Rectal smooth muscle tissue (tissue), 1 donor: ENCODE measurements around the gene BEST1.

Experiments
- H3K27ac ChIP-seq: one replicate; pipeline ENCODE4 v1.7.0; 2013; ENCODE audit warnings: low read depth, low read length, inconsistent platforms
- H3K27me3 ChIP-seq: one replicate; pipeline ENCODE4 v1.7.0; 2013; ENCODE audit warnings: low read length; ENCODE audit not compliant: control insufficient read depth, insufficient read depth
- H3K36me3 ChIP-seq: one replicate; pipeline ENCODE4 v1.7.0; 2013; ENCODE audit warnings: low read length; ENCODE audit not compliant: control insufficient read depth, insufficient read depth
- H3K4me1 ChIP-seq: one replicate; pipeline ENCODE4 v1.7.0; 2013; ENCODE audit warnings: low read length; ENCODE audit not compliant: control insufficient read depth, insufficient read depth
- H3K4me3 ChIP-seq: one replicate; pipeline ENCODE4 v1.7.0; 2013; ENCODE audit warnings: low read length
- H3K9ac ChIP-seq: one replicate; pipeline ENCODE4 v1.7.0; 2013; ENCODE audit warnings: low read length

The BEST1 gene

GRCh38 chr11:61910187-61911127, 39.7 kb upstream of the BEST1 start:
- Histone ChIP-seq H3K4me3 (no peak overlapping the region), H3K4me1 (no peaks in the 10 kb centered on the region), H3K9ac (no peak overlapping the region), H3K27ac (no peak overlapping the region), H3K36me3 (peaks cover 3% of the 10 kb centered on the region), H3K27me3 (no peaks in the 10 kb centered on the region)

- Histone ChIP-seq H3K9ac (no peak overlapping the region), H3K27ac (no peak overlapping the region), H3K4me1 (no peaks in the 10 kb centered on the region), H3K27me3 (no peaks in the 10 kb centered on the region), H3K4me3 (no peak overlapping the region), H3K36me3 (no peaks in the 10 kb centered on the region)
Measured at GRCh38 chr11:61911128-61911700, 38.9 kb upstream of the BEST1 start.

GRCh38 chr11:61911701-61912529, 38.2 kb upstream of the BEST1 start:
- no peaks in the 10 kb centered on the region for H3K4me1 ChIP-seq
- no peaks in the 10 kb centered on the region for H3K36me3 ChIP-seq
- no peak overlapping the region for H3K4me3 ChIP-seq
- no peak overlapping the region for H3K27ac ChIP-seq
- H3K9ac ChIP-seq = no peak overlapping the region
- no peaks in the 10 kb centered on the region for H3K27me3 ChIP-seq

DNA sequence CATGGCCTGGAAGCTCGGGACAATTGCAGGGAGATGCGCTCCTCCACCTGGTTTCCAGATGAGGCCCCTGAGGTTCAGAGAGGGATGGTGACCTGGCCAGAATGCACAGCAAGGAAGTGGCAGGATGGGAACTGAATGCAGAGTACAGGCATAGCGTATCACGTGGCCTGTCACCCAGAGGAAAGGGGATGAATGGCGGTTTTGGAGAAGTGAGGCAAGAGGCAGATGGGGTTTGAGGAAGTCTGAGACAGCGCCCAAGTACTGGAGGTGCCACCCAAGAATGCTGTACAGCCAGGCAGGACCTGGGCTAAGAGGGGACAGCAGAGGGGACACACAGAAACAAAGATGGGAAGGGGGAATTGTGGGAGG, 37.6 kb upstream of the BEST1 start:
- H3K4me3 ChIP-seq = no peak overlapping the region
- H3K27ac ChIP-seq = no peak overlapping the region
- H3K9ac ChIP-seq = no peak overlapping the region
- H3K36me3 ChIP-seq = no peaks in the 10 kb centered on the region
- H3K27me3 ChIP-seq = no peaks in the 10 kb centered on the region
- no peaks in the 10 kb centered on the region for H3K4me1 ChIP-seq

GRCh38 chr11:61912991-61913698, 37.0 kb upstream of the BEST1 start:
- Histone ChIP-seq H3K27ac (no peak overlapping the region), H3K9ac (no peak overlapping the region), H3K4me3 (no peak overlapping the region), H3K27me3 (peaks cover 4% of the 10 kb centered on the region), H3K4me1 (peaks cover 5% of the 10 kb centered on the region), H3K36me3 (no peaks in the 10 kb centered on the region)

DNA sequence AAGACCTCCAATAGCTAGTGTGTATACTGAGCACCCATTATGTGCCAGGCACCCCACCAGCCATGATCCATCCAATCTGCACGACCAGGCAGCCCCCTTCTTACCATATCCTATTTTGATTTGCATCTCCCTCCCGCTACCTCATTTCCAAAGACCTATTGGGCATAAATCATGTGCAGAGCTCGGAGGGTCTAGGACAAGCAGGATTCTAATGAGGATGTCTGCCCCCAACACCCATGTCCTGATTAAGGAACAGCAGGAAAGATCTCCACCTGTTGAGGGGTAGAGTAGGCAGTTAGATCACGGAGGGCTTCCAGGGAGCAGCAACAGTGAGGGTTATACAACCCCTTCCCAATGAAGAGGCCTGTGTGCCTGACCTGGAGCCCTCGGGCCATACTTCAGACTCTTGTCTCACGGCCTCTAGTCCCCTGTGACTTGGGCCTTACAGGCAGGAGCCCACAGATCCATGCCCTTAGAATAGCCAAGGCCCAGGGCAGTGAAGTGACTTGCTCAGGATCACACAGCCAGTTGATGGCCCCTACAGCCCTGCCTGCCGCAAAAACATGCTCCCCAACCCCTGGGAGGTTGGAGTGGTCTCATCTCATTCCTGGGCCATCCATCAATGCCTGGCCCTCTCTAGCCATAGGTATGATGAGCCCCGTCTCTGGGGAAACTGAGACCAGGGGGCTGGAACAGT, 36.3 kb upstream of the BEST1 start:
- H3K4me1 ChIP-seq = peaks cover 5% of the 10 kb centered on the region
- H3K27me3 ChIP-seq = peaks cover 6% of the 10 kb centered on the region
- H3K36me3 ChIP-seq = no peaks in the 10 kb centered on the region
- no peak overlapping the region for H3K9ac ChIP-seq
- H3K4me3 ChIP-seq = no peak overlapping the region
- no peak overlapping the region for H3K27ac ChIP-seq

- Histone ChIP-seq H3K27me3 (peaks cover 8% of the 10 kb centered on the region), H3K27ac (no peak overlapping the region), H3K4me1 (peaks cover 5% of the 10 kb centered on the region), H3K36me3 (no peaks in the 10 kb centered on the region), H3K4me3 (no peak overlapping the region), H3K9ac (no peak overlapping the region)
Measured at GRCh38 chr11:61914471-61915171, 35.5 kb upstream of the BEST1 start.

DNA sequence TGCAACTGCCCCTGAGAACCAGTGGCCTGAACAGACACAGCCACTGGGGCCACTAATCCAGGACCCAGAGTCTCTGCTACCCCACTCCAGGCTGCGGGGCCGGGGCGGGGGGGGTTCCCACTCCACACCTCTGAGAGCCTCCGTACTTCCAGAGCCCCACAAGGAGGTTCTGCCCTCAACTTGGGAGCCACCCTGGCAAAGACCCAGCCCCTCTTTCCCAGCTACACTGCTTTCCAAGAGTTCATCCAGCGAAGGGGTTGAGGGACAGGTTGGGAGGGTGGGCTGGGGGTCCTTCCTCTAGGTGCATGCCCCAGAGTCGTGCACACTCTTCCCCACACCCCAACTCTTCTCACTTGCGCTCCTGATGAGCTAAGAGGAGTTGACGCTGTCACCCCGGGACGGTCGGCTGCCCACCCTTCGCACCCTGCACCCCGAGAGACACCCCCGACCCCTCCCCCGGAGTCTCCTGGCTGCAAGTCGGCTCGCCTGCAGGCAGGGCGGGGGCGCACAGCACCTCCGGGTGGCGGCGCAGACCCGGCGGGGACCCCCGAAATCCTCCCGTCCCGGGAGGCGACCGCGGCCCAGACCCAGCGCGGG, 33.3 kb upstream of the BEST1 start:
- H3K36me3 ChIP-seq = no peaks in the 10 kb centered on the region
- peak overlapping the region; percentile 65 for H3K4me3 ChIP-seq
- H3K27me3 ChIP-seq = peaks cover 9% of the 10 kb centered on the region
- H3K4me1 ChIP-seq = peaks cover 5% of the 10 kb centered on the region
- H3K9ac ChIP-seq = no peak overlapping the region
- H3K27ac ChIP-seq = peak overlapping the region; percentile 47

GRCh38 chr11:61917334-61918109, 32.6 kb upstream of the BEST1 start, which contains the start of gene RAB3IL1:
Gene RAB3IL1 (minus strand): TSS chr11:61917566. CDS start chr11:61917367, 199 bp downstream.
- H3K36me3 ChIP-seq = no peaks in the 10 kb centered on the region
- no peak within 1 kb of the TSS for H3K9ac ChIP-seq
- peaks cover 5% of the 10 kb centered on the region for H3K4me1 ChIP-seq
- peak within 1 kb of the TSS; percentile 47 for H3K27ac ChIP-seq
- H3K4me3 ChIP-seq = peak within 1 kb of the TSS; percentile 65
- H3K27me3 ChIP-seq = peaks cover 9% of the 10 kb centered on the region

DNA sequence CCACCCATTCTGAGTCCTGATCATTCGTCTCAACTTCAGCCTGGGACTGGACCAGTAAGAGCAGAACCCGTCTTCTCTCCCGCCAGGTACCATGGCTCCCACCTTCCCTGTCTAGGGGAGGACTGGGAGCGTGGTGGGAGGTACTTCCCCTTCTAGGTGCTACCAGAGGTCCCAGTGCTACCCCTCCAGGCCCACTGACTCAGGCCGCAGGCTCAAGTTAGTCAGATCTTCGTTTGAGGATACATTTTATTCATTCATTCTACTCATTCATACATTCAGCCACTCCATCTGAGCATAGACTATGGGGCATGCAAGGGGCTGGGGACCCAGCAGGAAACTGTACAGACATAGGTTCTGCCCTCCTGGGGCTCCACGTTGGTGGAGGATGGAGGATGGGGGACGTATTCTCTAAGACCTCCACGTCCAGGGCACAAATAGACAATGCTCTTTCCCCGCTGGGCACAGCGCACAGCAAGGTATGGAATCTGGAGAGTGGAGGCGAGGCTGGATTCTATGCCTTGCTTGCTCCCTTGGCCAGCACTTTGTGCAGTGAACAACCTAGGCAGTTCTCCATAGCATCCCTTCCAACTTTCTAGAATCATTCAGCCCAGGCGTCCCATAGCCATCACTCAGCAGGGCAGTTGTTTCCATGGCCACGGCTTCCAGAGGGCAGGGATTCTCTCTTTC, 31.8 kb upstream of the BEST1 start:
- peak overlapping the region; percentile 65 for H3K4me3 ChIP-seq

More for the DNA sequence above, 31.8 kb upstream of the BEST1 start:
- Histone ChIP-seq H3K27ac (peak overlapping the region; percentile 22), H3K4me1 (peaks cover 9% of the 10 kb centered on the region), H3K36me3 (no peaks in the 10 kb centered on the region), H3K9ac (no peak overlapping the region), H3K27me3 (peaks cover 9% of the 10 kb centered on the region)
